Erythroblast (primary cell): ENCODE results near the gene SLC38A1.

Experiments used
- GATA1 ChIP-seq: IDR thresholded peaks from 2 replicates; pipeline ENCODE4 v1.6.1; 2011; ENCODE audit warnings: low read depth, mild to moderate bottlenecking, control low read depth, low read length, moderate library complexity
- POLR2A ChIP-seq: IDR thresholded peaks from 2 replicates; pipeline ENCODE4 v1.6.1; 2011; ENCODE audit warnings: mild to moderate bottlenecking, low read length

GRCh38 chr12:46201284-46201789, 67.5 kb downstream of the SLC38A1 start:
- TF ChIP-seq POLR2A (no peak), GATA1 (no peak)
